HuH-7 (cell line): ENCODE measurements around the gene B4GALNT3.
"Not testable (repeated sequence)": the region's sequence is repeated elsewhere in the genome, so short reads cannot be mapped to it uniquely, and the experiment has no call there.

Experiments used
- DNase-seq: peaks from one replicate; pipeline ENCODE4 v3.0.0; 2011; ENCODE audit warnings: low spot score

The B4GALNT3 gene

DNA sequence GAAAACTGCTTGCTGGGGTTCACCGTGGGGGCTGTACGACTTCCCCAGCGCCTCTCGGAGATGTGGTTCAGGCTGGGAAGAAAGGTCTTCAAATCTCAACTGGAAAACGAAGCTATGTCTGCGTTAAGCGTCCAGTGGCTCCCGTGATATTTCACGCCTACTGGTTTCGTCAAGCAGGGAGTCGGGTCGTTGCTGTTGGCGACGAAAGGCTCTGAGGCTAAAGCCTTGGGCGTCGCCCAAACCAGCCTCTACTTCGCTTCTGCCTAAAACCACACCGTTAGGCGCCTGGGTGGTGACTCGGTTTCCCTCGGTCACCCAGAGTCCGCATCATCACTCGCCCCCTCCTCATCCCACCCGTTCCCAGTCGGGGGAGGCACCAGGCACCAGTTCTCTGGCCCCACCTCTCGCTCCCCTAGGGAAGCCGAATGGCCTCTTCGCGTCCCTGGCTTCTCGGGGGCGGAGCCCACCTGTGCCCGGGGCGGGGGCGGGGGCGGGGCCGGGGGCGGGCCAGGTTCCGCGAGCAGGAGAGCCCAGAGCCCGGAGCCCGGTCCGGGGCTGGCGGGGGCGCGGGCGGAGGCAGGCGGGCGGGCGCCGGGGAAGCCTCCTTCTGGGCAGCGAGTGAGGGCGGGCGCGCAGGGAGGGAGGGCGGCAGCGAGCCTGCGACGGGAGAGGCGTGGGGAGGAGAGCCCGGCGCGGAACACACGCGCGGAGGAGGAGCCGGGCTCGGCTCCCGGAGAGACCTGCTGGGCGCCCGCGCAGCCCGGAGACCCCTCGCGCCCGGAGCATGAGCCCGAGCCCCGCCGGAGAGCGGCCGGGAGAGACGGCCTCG is at the start of gene B4GALNT3:
B4GALNT3 (plus strand) TSS at position 510 of the 829 bp plus-strand sequence. CDS start 438 bp downstream, outside the sequence.
- peak; percentile 88 for DNase-seq

DNA sequence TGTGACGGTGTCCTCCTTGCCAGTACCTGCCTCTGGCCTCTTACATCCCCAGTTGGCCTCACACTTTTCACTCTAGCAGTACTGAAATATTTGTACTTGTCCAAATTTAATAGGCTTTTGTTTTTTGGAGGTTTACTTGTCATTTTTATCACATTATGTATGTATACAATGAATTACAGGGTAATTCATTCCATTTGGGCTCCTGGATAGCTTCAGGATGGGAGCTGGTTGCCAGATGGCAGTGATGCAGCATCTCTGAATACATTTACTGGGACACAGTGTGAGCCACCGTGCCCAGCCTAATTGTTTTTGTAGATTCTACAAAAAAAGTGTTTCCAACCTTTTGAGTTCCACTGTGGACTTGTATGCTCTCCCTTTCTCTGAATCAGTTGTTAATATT is 44.9 kb upstream of the B4GALNT3 start:
- DNase-seq: no peak

DNA sequence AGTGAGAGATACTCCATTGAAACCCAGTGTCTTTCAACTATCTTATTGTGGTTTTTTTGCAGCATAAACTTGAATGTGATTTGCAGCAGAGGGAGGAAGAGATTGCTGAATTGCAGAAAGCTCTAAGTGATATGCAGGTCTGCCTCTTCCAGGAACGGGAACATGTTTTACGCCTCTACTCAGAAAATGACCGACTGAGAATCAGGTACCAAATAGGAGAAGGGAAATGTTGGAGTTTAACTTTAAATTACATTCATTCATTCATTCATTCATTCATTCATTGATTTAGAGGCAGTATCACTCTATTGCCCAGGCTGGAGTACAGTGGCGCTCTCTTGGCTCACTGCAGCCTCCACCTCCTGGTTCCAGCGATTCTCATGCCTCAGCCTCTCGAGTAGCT is 41.3 kb upstream of the B4GALNT3 start:
- no peak for DNase-seq

DNA sequence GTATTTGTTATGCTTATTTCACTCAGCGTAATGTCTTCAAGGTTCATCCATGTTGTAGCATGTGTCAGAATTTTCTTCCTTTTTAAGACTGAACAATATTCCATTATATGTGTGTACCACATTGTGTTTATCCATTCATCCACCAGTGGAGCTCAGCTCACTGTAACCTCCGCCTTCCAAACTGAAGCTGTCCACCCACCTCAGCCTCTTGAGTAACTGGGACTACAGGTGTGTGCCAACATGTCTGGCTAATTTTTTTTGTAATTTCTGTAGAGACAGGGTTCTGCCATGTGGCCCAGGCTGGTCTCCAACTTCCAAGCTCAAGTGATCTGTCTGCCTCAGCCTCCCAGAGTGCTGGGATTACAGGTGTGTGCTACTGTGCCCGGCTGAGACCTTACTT is 37.2 kb upstream of the B4GALNT3 start:
- no peak for DNase-seq

DNA sequence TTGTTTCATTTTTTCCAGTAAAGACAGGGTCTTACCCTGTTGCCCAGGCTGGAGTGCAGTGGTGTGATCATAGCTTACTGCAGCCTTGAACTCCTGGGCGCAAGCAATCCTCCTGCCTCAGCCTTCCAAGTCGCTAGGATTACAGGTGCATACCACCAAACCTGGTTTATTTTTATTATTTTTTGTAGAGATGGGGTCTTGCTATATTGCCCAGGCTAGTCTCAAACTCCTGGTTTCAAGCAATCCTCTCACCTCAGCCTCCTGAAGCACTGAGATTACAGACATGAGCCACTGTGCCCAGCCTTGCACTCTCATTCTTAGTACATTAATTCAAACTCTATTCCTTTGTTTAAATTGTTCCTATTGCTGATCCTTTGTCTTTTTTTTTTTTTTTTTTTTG is 24.0 kb upstream of the B4GALNT3 start:
- DNase-seq: not testable (repeated sequence)

DNA sequence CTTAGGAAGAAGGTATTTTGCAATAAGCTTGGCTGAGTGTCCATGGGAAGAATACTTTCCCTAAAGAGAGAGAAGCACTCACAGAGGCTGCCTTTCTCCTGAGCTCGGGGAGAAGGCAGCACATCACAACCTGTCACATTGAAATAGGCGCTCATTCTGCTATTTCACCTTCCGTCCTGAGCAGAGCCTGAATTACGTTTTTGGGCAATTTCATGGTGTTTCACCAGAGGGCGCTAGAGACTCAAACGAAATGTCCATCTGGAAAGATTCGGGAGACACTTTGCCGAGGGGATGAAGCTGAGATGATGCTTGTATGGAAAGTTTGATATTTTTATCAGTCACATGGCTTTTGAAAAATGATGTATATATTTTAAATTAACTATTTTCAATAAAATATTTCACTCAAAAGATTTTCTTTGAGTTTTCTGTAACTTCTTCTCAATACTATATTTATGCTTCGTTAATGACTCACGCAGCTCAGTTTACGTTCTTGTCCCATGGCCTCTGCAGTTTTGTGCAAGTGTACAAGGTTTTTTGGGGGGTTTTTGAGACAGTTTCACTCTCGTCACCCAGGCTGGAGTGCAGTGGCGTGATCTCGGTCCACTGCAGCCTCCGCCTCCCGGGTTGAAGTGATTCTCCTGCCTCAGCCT is 17.4 kb upstream of the B4GALNT3 start:
- peak; percentile 63 for DNase-seq

DNA sequence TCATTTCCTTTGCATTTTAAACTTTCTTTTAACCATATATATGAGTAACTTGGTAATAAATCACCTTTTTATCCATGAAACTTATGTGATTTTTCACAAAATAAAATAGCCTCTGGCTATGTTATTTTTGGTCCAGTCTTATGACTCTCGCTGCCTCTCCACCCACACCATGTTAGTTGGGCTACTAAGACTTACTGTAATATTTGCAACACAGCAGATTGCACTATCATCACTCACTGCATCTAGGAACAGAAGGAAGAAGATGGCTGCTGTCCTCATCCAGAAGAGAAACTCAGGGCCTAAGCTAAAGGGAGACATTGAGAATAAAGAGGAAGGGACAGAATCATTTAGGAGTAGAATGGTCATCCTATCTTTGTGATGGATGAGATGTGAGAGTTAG is 12.6 kb upstream of the B4GALNT3 start:
- DNase-seq: no peak

DNA sequence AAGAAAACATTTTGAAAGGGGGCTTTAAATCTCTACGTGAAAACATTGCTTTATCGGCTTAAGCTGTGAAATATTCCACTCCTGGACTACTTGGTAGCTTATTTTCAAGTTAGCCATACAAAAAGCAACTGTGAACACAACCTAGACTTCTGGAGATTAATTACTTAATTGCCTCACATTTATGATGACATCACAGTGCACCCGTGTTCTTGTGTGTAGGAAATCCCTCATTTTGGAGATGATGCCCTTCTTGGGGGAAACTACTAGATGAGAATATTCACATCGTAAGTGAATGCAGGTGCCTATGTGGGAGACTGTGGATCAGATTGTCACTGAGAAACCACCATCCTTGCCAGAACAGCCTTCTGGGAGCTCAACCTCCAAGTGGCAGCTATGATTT is 10.5 kb upstream of the B4GALNT3 start:
- no peak for DNase-seq

DNA sequence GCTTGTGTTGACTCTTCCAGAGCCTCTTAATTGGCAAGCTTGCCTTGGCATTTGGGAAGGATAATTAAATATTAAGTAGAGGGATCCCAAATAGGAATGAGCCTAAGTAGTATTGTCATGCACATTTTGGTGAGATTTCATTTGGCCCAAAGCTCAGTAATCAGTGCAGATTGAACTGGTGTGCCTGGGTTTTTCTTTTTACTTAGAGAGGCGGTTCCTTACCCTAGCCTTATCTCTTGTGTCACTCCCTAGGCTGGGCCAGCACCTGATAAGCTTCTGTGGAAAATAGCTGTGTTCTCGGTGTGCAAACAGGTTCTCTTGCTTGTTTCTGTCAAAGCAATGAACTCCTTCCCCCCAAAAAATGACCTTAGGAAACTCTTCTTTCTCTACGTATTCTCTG is 9.3 kb upstream of the B4GALNT3 start:
- no peak for DNase-seq

DNA sequence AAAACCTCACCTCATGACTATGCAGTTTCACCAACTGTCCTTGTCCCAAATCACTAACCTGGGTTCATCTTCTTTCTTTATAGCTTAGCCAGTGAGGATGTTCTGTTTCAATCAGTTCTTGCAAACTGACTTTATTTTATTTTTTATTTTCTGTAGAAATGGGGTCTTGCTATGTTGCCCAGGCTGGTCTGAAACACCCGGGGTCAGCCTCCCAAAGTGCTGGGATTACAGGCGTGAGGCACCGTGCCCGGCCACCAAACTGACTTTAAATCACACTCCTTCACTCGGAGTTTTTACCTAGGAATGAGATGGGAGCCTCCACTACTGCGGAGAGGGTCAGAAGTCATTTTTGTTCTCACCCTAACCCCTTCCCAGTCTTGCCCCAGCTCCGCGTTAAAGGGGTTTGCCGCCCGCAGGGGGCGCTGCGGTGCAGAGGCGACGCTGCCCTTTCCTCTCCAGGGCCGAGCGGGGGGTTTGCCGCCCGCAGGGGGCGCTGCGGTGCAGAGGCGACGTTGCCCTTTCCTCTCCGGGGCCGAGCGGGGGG is 7.0 kb upstream of the B4GALNT3 start:
- no peak for DNase-seq

DNA sequence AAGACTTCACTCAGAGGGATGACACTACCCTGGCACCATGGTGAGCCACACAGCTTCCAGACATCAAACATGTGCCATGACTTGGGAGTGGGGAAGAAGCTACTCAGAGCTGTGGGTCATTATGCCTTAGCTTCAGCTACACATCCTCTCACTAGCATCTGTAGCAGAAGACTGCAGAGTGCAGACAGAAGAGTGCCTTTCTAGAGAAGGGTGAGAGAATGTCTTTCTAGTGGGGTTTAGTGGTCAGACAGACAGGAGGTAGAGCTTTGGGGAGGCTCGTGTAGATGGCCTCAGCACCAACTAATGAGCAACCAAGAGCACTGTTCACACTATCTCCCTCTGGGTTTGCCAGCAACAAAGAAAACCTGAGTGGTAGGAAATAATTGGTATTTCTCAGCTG is 4.9 kb upstream of the B4GALNT3 start:
- no peak for DNase-seq

DNA sequence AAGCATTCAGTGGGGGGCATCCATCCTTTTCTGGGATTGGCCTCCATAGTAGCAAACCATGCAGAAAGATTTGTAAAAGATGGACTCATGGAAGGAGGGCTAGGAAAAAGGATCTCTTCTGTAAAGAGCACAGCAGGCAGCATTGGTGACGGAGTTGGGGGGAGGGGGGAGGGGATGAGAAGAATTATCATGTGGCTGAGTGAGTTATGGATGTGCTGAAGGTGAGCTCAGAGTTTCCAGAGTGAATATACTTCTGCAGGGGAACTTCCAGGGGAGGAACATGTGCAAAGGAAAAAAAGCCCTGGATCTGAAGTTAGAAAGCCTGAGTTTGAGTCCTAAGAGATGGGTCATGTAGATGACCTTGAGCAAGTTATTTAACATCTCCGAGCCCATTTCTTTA is 3.9 kb upstream of the B4GALNT3 start:
- DNase-seq: no peak

DNA sequence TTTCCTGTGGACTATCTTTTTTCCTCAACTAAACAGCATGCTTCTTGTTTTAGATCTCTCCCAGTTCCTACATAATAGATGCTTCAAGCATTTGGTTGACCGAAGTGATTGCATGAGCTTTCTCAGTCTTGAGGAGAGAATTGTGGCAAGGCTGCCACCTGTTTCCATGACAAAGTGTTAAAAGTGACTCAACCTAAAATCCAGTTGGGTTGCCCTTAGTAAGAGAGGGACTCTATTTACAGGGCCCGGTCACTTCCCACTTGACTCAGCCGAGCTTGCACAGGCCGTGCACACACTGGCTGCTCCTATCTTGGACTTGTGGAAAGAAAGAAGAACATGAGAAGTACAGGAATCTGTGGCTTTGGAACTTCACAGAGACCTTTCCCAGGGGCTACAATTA is 2.1 kb upstream of the B4GALNT3 start:
- no peak for DNase-seq

DNA sequence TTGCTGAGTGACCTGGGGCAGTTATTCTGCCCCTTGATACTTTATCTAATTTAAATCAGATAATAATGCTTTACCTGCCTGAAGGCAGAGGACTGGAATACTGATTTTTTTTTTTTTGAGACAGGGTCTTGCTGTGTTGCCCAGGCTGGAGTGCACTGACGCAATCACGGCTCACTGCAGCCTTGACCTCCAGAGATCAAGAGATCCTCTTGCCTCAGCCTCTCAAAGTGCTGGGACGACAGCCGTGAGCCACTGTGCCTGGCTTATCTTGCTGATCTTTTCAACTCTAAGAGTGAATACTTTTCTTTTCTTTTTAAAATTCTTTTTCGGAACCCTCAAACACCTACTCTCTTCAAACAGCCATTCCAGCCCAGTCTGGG is 699 bp upstream of the B4GALNT3 start:
- no peak for DNase-seq

DNA sequence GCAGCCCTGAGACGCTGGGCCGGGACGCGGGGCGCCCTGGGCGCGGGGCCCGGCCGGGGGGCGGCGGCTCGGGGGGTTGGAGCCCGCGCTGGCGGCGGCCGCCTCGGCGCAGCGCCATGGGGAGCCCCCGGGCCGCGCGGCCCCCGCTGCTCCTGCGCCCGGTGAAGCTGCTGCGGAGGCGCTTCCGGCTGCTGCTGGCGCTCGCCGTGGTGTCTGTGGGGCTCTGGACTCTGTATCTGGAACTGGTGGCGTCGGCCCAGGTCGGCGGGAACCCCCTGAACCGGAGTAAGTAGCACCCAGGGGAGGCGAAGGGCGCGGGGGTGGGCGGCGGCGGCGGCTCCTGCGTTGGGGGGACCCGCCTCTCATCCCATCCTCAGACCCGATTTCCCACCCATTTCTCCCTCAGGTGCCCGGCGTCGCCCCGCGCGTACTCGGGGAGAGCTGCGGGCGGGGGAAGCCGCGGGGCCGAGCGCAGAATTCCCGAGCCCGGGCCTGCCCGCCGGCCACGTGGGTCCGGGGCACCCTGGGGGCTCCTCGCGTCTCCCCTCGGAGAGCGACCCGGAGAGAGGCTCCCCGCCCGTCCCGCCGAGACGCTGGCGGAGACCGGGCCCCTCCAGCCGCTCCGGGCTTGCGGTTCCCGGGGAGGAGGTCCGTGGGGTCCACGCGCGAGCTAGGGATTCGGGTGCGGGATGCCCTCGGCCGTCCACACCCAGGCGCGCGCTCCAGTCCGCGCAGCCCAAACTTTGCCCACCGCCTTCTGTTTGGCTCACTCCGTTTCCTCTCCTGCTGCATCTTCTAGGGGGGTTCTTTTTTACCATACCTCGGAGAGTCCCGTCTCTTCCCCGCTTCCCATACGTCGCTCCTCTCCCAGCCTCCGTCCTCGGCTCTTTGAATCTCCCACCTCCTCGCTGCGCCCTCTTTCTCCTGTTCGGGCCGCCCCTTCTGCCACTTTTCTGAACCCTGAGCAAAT is 807 bp downstream of the B4GALNT3 start:
- peak; percentile 37 for DNase-seq

DNA sequence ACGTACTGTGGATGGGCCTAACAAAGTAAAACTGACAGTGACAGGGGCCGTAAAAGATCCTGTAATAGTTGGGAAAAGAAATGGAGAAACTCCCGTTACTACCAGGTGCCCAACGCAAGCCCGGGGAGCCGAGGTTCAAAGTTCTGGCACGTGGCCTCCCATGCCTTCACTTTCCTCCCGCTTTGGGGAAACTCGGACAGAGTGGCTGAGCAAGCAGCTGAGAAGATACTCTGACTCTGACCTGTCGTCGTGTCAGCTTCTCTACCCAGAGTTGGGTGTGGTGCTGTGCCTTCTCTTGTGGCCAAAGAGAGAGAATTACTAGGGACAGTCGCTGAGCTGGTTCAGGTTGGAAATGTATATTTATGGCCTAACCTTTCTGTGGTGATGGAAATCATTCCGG is 1.7 kb downstream of the B4GALNT3 start:
- DNase-seq: no peak

DNA sequence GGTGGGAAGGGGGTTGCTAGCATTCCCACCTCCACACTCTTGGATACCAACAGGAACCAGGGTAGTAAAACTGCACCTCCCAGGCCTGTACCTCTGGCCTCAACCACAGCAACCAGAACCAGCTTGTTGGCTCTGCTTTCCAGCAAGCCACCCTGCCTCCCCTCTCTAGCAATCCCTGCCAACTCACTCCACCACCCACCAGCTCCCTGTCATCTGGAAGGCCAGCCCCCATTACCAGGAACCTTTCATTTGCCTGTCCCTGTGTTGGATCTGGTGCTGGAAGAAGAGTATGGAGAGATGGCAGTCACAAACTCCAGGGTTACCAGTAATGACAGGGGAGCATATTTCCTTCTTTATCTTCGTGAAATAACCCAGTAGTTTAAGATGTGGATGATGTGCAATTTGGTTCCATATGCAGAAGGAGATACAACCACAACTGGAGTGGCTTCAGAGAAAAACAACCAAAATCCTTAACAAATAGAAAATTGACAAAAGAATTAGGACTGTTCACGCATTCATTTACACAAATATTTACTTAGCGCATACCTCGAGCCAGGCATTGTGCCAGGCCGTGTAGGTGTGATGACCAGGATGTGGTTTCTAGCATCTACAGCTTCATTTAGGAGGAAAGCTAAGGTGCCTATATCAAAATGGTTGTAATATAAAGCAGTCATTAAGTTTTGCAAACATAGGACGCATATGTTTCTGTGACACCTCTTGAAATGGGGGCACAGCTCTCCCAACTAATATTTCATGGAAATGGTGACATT is 3.4 kb downstream of the B4GALNT3 start:
- no peak for DNase-seq

DNA sequence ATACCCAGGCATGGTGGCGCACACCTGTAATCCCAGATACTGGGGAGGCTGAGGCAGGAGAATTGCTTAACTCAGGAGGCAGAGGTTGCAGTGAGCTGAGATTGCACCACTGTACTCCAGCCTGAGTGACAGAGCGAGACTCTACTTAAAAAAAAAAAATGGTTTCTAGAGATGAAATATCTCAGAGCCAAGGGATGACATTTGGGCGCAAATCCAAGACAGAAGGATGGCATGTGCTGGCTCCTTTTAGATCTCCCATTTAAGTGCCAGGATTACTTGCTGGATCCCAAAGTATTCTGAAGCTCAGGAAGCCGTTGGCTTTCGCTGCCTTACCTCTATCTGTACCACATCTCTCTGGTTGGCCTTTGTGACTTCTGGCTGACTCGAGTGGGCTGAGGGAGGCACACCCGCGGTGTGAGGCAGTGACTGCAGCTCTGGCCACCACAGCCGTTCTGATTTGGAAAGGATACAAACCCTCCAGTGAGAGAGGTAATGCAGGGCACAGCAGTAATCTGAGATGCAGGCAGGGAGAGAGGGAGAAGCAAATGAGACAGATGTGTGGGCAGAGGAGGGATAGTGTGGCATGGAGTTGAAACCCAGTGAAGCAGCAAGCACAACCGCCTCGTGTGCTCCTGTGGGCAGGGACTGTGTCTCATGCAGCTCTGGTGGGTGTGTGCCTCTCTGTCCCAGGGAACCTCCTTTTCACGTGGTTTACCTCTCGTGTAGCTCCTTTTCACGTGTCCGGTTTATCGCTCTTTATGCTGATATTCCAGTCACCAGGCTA is 4.9 kb downstream of the B4GALNT3 start:
- no peak for DNase-seq

DNA sequence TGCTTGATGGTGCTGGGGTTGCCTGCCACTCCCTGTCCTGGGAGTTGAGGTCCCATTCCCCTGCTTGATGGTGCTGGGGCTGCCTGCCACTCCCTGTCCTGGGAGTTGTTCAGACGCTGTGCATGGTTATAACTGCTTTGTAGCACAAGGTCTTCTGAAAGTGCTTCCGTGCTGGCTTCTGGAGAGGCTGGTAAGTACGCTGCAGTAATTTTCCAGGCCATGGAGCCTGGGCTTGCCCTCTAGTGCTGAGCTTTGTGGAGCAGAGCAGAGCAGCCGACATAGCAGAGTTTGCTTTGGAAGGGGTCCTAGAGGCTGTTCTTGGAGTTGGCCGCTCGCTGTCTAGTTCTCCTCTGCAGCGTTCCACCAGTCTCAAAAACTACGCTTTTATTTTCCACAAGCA is 6.3 kb downstream of the B4GALNT3 start:
- DNase-seq: no peak

DNA sequence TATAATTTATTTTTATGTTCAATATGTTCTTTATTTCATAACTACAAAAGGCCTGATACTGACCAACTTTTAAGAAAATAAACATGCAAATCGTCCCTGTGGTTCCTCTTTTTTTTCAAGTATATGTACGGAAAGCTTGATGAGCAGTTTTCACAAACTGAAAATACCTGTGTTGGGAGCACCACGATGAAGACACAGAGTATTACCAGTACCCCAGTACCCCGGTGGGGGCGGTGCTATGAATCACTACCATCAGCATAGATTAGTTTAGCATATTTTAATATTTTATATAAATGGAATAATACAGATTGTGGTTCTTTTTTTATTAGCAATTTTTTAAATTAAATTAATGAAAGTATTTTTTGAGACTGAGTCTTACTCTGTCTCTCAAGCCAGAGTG is 7.0 kb downstream of the B4GALNT3 start:
- DNase-seq: no peak

DNA sequence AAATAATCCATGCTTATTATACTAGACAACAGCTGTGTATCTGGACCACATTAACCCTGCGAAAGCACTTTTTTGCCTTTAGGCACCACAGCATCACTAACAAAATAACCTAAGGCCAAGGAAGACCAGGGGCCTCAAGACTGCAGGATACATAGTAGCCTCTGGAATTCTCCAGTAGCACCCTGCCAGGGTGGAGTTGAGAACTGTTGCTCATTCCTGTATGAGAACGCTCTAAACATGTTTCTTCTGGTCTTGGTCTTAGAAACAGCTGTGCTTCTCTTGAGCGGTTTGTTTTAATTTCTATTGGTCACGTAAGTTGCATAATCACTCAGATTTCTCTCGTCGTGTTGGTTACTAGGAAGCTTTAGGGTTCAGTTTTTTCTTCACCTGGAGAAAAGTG is 7.9 kb downstream of the B4GALNT3 start:
- no peak for DNase-seq
